HG03045 (cell line): ENCODE measurements around the gene NUB1.

Experiments used
- ATAC-seq: cut with Tn5 transposase; IDR thresholded peaks from one replicate; pipeline ENCODE4 v1.9.1; 2021; ENCODE audit warnings: mild to moderate bottlenecking, moderate library complexity; ENCODE audit not compliant: unreplicated experiment

Gene NUB1

DNA sequence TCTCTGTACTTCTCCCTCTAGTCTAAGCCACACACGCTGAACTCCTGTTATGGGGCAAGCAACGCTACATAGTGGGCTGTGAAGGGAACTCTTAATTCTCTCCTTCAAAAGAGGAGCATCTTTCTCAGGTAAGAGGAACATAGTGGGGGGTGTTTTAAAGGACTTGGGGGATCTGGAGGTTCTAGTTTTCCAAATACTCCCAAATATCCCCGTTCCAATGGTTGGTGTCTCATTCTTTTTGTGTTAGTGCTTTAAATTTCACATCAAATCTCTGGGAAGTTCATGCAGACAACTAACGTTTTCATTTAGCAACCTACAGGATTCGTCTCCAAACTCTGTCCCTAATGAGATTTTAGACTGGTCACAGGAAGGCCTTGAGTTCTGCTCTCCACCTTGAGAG is 80.6 kb downstream of the NUB1 start:
- no peak for ATAC-seq

DNA sequence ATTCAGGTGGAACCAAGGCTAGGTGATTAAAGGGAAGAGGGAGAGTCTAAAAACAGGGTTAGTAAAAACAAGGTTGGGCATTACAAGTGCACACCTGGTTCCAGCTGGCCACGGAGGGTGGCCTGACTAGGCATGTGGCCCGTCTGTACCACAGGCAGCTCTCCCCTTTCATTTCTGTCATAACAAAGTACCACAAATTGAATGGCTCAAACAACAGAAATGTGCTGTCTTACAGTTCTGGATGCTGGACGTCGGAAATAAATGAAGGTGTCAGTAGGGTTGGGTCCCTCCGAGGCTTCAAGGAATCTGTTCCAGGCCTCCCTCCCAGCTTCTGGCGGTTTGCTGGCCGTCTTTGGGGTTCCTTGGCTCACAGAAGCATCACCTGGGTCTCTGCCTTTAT is 81.6 kb downstream of the NUB1 start:
- no peak for ATAC-seq

DNA sequence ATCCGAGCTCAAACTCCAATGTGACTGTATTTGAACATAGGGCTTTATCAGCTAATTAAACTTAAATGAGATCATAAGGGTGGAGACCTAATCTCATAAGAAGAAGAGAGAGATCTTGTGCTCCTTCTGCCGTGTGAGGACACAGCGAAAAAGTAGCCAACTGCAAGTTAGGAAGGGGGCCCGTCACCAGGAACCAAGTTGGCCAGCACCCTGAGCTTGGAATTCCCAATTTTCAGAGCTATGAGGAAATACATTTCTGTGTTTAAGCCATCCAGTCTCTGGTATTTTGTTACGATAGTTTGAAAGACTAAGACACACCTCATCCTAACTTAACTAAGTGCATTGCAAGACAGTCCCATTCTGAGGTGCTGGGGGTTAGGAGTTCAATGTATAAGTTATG is 82.3 kb downstream of the NUB1 start:
- ATAC-seq, result no peak

DNA sequence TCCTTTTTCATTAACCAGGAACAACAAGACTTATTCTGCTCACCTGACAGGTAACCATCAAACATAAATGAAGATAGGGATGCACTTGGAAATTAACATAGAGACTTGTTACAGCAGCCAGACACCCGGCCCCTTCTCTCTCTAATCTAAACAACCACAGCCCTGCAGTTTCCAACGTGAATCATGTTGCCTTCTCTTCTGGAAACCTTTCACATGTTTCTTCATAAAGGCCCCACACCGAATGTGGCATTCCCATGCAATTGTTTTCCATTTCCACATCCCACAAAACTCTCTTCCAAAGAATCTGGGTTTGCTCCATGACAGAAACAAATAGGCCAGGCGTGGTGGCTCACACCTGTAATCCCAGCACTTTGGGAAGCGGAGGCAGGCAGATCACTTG is 83.2 kb downstream of the NUB1 start:
- no peak for ATAC-seq

DNA sequence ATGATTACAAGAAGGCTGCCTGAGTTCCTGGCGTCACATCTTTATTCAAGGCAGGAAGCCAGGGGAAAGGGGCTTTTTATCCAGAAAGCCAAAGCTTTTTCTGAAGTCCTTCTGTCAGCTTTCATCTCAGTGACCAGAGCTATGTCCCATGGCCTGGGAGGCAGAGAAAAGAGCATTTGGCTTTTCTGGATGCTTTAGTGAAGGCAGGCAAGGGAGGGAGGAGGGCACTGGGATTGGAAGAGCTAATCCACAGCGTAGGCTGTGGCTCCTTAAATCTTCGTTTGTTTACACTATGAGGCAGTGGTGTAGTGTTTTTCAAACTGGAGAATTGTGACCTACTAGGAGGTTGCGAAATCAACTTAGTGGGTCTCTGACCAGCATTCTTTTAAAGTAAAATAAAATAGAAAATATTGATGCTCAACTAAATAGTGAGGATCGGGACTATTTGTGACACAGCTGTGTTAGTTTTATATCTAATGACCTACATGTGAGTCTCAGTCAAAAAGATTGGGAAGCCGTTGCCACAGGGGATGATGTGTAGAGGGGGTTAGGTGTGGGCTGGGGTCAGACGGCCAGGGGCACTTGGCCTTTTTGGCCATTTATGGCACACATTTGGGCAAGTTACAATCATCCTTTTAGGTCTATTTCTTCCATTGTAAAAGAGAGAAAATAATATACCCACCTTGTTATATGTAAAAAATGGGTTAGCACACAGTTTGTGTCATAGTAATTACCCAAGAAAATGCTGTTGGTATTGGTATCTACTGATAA is 84.2 kb downstream of the NUB1 start:
- ATAC-seq, result no peak

DNA sequence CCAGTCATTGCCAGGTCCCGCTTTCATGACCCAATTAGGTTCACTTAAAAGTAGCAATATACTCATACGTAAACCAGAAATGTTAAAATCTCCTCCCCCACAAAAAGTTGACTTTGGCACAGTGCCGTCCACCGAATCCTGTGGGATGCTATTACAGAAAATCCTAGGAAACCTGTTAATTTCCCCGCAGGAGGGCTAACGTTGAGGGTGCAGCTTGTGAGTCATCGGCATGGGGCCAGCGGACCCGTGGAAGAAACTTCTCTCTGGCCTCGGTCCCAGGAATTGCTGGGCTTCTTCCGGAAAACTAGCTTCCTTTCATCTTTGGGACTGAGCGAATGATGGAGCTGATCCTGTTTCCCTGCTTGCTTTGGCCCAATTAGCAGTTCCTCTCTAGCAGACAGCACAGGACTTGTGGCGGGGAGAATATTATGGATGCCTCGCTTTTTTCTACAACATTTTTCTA is 84.9 kb downstream of the NUB1 start:
- no peak for ATAC-seq

DNA sequence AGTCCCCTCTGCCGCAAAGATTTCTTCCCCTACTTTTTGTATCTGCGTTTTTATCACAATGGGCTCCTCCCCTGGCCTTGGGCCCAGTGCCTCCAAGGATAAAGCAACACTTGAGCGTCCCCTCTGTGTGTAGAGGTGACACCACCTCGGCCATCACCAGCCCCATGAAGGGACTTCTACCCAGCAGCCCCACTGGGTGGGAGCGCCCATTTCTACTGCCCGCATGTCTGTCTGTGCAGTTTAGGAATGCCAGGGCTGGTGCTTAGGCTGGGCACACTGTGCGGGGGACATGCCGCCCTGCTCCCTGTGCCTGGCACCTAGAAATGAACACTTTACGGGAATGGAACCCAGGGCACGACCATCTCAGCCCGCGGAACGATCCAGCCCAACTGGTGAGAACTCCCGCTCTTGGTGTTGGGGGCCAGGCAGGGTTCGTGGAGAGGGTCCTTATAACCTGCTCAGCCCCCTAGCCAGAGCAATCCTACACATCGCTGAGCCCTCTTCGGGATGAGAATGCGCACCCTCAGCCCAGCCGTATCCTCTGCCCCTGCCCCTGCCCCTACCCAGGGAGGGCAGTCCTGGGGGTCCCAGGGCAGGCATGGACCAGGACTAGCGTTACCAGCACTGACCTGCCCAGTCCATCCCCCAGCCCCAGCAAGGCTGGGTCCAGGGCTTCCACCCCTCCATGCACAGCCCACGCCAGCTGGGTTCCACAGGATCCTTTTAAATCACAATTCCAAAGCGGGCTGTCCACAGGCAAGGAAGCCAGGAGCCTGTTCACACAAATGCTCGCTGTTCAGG is 85.5 kb downstream of the NUB1 start:
- no peak for ATAC-seq

DNA sequence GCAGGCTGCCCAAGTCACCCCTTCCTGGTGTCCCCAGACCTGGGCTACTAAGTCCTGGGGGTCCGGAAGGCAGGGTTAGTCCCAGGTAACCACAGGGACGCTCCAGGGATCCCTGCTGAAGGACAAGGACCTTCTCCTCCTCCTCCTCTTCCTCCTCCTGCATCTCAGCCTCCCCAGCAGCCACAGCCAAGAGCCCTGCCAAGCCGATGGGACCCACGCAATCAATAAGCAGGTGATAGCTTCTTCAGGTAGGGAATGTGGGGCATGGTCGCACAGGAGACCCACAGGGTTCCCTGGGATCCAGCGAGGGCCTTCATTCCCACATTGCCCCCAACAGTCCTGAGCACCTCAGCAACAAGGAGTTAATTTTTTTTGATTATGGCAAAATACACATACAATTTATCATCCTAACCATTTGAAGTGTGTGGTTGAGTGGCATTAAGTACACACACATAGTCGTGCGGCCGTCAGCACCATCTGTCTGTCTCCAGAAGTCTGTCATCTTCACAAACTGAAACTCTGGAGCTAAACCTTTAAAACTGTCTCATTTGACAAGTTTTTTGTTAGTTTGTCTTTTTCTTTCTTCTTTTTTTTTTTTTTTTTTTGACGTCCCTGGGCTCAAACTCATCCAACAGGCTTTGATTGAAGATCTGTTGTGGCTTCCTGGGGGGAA is 86.2 kb downstream of the NUB1 start:
- no peak for ATAC-seq
